GM12891 (cell line): Measurements from ENCODE around the gene FOXO1.

Source experiments
- POLR2A ChIP-seq: IDR thresholded peaks from 2 replicates; pipeline ENCODE4 v1.6.1; 2011; ENCODE audit warnings: low read depth, low read length, control low read depth
- POLR2AphosphoS5 ChIP-seq: IDR thresholded peaks from 2 replicates; pipeline ENCODE4 v1.6.1; 2011; ENCODE audit warnings: low read depth, low read length, control low read depth
- POU2F2 ChIP-seq: IDR thresholded peaks from 2 replicates; pipeline ENCODE4 v1.6.1; 2011; ENCODE audit warnings: low read depth, mild to moderate bottlenecking, control low read depth, low read length, moderate library complexity
- TAF1 ChIP-seq: IDR thresholded peaks from 2 replicates; pipeline ENCODE4 v1.6.1; 2011; ENCODE audit warnings: low read depth, low read length, control low read depth

DNA sequence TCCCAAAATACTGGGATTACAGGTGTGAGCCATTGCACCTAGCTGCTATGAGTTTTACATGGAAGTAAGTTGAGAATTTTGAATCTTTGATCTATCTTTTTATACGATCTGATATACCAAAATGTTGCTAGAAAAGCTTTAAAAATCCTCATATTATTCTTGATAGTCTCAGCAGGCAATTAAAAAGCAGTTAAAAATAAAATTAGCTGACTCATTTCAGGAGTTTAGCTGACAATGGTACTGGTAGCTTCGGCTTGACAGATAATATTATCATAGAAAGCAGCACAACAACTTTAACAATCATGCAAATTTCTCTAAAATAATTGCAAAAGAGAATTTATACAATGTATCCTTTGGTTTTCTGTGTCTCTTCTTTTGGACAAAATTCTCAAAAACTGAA is 9.6 kb upstream of the FOXO1 start:
- TF ChIP-seq POLR2AphosphoS5 = no peak
- TF ChIP-seq POLR2A = no peak
- TF ChIP-seq POU2F2 = no peak
- no peak for TF ChIP-seq TAF1
